HG03135 (cell line): ENCODE measurements around the gene DHRS7C.

Experiments used
- ATAC-seq: cut with Tn5 transposase; IDR thresholded peaks from one replicate; pipeline ENCODE4 v1.9.1; 2021; ENCODE audit warnings: mild to moderate bottlenecking, moderate library complexity; ENCODE audit not compliant: unreplicated experiment

The DHRS7C gene, protein sequence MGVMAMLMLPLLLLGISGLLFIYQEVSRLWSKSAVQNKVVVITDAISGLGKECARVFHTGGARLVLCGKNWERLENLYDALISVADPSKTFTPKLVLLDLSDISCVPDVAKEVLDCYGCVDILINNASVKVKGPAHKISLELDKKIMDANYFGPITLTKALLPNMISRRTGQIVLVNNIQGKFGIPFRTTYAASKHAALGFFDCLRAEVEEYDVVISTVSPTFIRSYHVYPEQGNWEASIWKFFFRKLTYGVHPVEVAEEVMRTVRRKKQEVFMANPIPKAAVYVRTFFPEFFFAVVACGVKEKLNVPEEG

GRCh38 chr17:9790889-9791876, at the start of gene DHRS7C:
Gene DHRS7C (minus strand): TSS chr17:9791592. CDS start chr17:9791284, 308 bp downstream.
- ATAC-seq: no peak

- ATAC-seq: no peak
Measured at GRCh38 chr17:9839433-9839832, 48.0 kb upstream of the DHRS7C start.

GRCh38 chr17:9837551-9838471, 46.4 kb upstream of the DHRS7C start:
- ATAC-seq: no peak

DNA sequence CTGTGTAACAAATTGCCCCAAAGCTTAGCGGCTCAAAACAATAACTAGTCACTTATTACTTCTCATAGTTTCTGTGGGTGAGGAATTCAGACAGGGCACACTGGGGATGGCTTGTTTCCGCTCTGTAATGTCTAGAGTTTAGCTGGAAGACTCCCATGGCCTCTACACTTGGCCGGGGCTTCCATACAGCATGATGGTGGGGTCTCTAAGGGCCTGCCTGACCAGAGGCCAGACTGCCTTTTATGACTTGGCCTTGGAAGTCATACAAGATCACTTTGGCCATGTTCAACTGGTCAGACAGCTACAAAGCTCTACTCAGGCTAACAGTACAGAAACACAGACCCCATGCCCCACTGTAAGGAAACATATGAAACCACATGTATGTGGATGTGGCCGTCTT, 42.5 kb upstream of the DHRS7C start:
- no peak for ATAC-seq

DNA sequence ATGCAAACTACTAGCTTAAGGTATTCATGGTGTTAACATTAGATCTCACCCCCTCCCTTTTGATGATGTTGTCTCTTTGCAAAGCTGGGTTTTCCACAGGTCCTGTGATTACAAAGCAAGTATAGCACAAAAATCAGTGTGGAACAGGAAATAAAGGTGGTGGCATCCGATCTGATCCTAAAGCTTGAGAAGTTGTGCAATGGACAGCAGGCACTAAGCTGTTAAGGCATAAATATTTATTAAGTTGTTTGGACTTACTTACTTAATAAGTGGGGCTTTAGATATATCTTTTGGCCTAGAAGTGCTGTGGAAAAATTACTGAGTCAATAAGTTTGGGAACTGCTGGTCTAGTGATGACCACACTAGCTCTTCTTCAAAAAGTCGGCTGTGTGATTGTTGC, 39.3 kb upstream of the DHRS7C start:
- no peak for ATAC-seq

- ATAC-seq: no peak
Measured at GRCh38 chr17:9829343-9829742, 38.0 kb upstream of the DHRS7C start.

DNA sequence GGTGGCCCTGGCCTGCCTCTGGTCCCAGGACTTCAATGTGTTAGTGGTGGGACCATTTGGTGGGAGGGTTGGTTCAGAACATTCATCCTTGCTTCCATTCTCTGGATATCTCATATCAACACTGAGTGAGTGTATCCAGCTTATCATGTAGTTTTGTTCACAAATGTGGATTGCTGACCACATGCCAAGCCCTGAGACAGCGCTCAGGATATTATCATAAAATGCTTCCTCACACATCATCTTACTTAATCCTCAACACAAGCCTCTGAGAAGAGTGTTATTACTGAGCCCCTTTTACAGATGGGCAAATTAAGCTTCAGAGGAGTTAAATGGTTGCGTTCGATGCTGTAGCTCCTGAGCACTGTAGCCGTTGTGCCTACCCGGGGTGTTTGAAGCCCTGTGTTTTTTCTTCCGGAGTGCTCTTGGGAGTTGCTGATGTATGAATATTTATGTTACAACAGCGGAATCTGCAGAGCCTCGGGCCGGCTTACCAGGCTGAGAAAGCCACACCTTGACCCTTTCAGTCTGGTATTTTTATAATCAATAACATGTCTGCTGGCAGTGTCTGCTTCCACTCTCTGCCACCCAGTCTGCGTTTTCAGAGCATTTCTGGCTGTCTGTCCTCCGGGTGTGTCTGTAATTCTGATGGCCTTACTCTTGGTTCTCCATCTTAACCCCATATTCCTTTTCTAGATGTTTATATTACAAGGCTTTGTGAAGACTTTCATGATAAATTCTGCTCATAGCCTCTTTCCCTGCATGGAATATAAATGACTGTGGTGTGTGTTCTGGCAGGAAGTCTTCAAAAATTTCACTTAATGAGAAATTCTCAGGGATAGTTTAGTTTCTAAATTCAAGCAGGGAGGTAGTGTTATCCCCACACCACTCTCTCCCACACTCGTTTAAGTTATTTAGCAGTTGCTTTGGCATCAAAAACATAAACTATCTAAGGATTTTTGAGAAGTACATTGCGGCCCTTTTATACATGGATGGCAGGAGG, 37.2 kb upstream of the DHRS7C start:
- no peak for ATAC-seq

DNA sequence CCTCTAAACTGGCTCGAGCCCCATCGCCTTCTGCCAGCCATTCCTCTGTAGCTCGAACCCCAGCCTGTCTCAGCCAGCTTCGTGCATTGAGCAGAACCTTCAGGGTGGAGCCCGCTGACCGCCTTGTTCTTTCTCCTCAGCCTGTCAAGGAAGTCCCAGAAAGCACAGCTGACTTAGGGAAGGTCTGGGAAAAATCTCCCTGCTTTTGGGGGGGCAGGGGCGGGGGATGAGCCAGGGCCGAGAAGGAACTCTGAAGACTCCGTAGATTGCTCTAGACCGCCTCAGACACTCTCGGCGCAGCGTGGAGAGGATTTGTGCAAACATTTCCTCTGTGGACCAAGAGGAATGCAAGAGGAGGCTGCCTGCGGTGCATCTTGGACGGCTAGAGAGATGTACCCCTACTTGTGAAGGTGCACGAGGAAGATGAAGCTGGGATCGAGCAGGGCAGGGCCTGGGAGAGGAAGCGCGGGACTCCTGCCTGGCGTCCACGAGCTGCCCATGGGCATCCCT, 34.3 kb upstream of the DHRS7C start, which contains the start of gene GLP2R:
GLP2R (plus strand) TSS at position 284 of the 510 bp plus-strand sequence; CDS start at position 424, 140 bp downstream.
- ATAC-seq: no peak

DNA sequence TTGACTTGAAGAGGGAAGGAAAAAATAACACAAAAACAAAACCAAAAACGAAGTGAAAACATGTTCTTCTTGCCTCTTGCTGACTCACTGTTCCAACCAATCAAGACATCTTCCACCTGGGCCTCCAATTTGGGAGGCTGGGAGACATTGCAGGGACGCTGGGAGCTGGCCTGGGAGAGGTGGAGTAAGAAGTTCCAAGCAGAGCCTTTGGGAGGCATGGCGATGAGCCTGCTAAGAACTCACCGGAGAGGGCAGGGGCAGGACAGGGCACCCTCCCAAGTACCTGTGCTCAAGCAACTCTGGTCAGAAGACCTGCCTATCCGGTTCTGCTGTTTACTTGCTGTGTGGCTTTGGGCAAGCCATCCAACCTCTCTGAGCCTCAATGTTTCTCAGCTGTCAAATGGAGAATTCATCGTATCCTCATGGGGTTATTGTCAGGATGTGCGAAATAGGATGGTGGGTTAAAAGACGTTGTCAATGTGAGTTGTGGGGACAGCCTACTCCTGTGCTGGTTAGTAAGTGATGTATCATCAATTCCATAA, 33.5 kb upstream of the DHRS7C start:
- ATAC-seq: no peak

DNA sequence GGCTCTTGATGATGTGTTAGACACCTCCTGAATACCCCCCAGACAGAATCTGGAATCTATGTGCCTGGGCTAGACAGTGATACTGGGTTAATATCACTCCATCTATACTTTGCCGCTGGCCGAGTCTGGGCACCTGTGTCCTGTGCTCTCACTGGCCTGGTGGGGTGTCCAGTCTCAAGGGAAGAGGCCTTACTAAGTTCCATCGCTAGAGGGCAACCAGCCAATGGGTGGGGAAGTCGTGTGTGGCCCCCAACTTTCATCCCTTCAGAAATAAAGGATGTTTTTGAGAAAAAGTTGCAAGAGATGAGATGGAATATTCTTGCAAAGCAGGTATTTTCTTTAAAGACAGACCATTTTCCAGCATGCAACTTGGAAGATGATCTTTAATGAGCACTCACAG, 32.7 kb upstream of the DHRS7C start:
- no peak for ATAC-seq

GRCh38 chr17:9821921-9822320, 30.5 kb upstream of the DHRS7C start, which contains the start of gene GSG1L2:
Gene GSG1L2 (minus strand): TSS chr17:9822079. CDS start chr17:9822071, 8 bp downstream.
- no peak for ATAC-seq

DNA sequence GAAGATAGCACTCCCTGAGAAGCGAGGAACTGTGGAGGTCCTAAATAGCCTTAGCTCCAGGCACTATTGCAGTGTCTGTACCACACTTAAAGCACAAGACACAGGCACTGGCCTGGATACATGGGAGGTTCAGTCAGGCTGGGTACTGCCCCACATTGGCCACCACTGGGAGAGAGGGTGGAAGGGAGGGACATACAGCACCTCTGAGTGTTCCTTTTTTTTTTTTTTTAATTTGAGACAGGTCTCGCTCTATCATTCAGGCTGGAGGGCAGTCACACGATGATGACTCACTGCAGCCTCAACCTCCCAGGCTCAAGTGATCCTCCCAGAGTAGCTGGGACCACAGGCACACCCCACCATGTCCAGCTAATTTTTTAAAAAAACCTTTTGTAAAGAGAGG, 29.1 kb upstream of the DHRS7C start:
- ATAC-seq: no peak

GRCh38 chr17:9818760-9819159, 27.4 kb upstream of the DHRS7C start:
- no peak for ATAC-seq

DNA sequence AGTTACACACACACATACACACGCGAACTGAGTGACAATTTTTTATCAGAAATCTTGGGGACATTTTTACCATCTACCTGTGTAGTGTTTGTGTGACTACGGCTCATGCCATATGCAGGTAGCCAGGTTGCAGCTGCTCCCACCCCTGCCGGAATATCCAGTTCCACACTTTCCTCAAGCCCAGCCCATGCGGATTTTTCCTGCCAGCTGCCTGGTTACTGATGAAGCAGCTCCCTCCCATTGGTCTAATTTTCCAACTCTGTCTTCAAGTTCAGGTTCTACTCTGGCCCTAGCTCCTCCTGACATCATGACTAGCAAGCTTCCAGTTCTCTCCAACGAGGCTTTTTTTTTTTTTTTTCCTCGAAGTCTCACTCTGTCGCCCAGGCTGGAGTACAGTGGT, 25.7 kb upstream of the DHRS7C start:
- no peak for ATAC-seq

DNA sequence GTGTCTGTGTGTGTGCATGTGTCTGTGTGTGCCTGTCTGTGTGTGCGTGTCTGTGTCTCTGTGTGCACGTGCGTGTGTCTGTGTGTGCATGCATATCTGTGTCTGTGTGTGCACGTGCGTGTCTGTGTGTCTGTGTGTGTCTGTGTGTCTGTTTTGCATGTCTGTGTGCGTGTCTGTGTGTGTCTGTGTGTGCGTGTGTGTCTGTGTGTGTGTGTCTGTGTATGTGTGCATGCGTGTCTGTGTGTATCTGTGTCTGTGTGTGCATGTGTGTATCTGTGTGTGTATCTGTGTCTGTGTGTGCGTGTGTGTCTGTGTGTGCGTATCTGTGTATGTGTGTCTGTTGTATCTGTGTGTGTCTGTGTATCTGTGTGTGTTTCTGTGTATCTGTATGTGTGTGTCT, 25.1 kb upstream of the DHRS7C start:
- no peak for ATAC-seq

GRCh38 chr17:9814337-9814945, 23.0 kb upstream of the DHRS7C start:
- no peak for ATAC-seq

DNA sequence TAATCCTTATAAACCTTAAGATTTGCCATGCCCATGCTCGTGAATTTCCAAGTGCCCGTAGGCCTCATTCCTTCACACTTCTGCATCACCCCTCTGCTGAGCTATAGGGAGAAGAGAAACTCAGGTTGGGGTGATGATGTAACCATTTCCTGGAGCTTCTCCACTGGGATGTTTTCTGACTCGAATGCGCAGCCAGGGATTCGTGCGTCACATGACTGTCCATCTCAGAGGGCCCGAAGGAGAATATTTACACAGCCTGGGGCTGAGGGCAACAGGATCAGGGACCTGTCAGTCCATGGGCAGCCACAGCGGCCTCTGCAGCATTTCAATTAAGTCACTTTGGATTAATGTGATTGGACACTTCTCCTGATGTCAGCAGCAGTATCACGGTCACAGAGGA, 21.8 kb upstream of the DHRS7C start:
- no peak for ATAC-seq

DNA sequence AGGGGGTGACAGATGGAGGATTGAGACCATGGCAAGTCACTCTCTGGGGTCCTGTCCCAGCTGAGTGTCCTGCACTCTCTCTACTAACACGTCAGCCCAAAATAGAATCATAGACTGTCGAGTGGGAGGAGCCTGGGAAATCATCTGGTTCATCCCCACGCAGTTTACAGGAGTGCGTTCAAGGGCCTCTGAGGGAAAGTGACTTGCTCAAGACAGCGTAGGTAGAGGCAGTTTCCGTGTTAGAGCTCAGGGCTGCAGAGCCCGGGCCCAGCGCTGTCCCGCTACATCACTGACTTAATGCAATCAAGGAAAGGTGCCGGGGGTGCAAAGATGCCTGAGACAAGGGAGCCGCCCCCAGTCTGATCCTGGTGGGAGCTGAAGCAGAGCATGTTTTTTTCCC, 20.1 kb upstream of the DHRS7C start:
- ATAC-seq: no peak

GRCh38 chr17:9811086-9811485, 19.7 kb upstream of the DHRS7C start:
- no peak for ATAC-seq
